ENCODE measurements around the gene GLI2. TPM values are rescaled to one million over a fixed set of nuclear protein-coding genes. Genes with fewer than 3 reads are reported as not detected.

The GLI2 gene
- total and polyA plus RNA-seq, 9 of the 15 experiments (the other 6 are each of a cell fraction or from before 2014, with no cell fraction given) = 0.24 TPM; not detected in 8

- DNase-seq (ENCODE audit: extremely low read depth in 1 of 4, low spot score in 3 of 4) (no peak), FAIRE-seq (no peak), ATAC-seq (no peak)
- Histone ChIP-seq H3K79me2 (ENCODE audit: control insufficient read depth, insufficient read depth, low read length) (no peaks in the 10 kb centered on the region), H3K27me3 (ENCODE audit: control insufficient read depth in 2 of 2, insufficient read depth in 2 of 2, low read length in 2 of 2) (peaks cover 19 to 91% of the 10 kb centered on the region in 2 experiments; a peak in 4 of 5 replicates), H3K27ac (ENCODE audit: extremely low read depth, low read depth, low read length) (no peak overlapping the region), H3K9me1 (ENCODE audit: control insufficient read depth, insufficient read depth, low read length) (no peaks in the 10 kb centered on the region), H3K4me1 (replicated peaks in 1 of 2; ENCODE audit: control insufficient read depth in 2 of 2, insufficient read depth in 2 of 2, low read length in 2 of 2) (no peaks in the 10 kb centered on the region), H3K36me3 (ENCODE audit: control insufficient read depth, insufficient read depth, low read length) (no peaks in the 10 kb centered on the region), H2AFZ (ENCODE audit: low read depth, low read length) (no peak overlapping the region), H3K4me3 (no peak overlapping the region), H3K9ac (ENCODE audit: insufficient read depth in 1 of 2, low read depth in 2 of 2, low read length in 2 of 2) (no peak overlapping the region), H4K20me1 (replicated peaks; ENCODE audit: control insufficient read depth, insufficient read depth, low read length) (peaks cover 11% of the 10 kb centered on the region; the same call in 1 of the 2 replicates), H3K9me3 (replicated peaks; ENCODE audit: control insufficient read depth, insufficient read depth, low read depth, low read length) (no peaks in the 10 kb centered on the region), H3K4me2 (ENCODE audit: insufficient read depth, low read length) (no peak overlapping the region)
- in situ Hi-C loops (cut with MboI) = no loop called here
- 0% methylated on average over 4 of the region's 4 CpGs for WGBS (ENCODE audit: insufficient coverage, low coverage, missing lambda C conversion rate)
- POLR2A ChIA-PET = interaction anchor here (1.3 kb wide), 1 partner anchor 11 kb away, joined by 3 read pairs; no protein-coding TSS in a partner anchor
- CTCF ChIA-PET (ENCODE audit: low intra/inter-chr PET ratio) = no interaction called here
- TF ChIP-seq CREM (IDR thresholded peaks at IDR 0.05; ENCODE audit: low read depth) (no peak), NBN (IDR thresholded peaks at IDR 0.05; ENCODE audit: low read depth) (no peak), RBM39 (optimal IDR thresholded peaks at IDR 0.05; ENCODE audit: low read depth, low read length) (no peak), ZBTB49 (CRISPR knock-in tag; IDR thresholded peaks at IDR 0.05; ENCODE audit: borderline replicate concordance) (no peak), ZFP1 (CRISPR knock-in tag; IDR thresholded peaks at IDR 0.05) (no peak), ZNF41 (CRISPR knock-in tag; conservative IDR thresholded peaks at IDR 0.05) (no peak), ZNF280B (CRISPR knock-in tag; IDR thresholded peaks at IDR 0.05) (no peak), SIRT6 (IDR thresholded peaks at IDR 0.05; ENCODE audit: low read depth, low read length) (no peak), ZNF511 (CRISPR knock-in tag; IDR thresholded peaks at IDR 0.05) (no peak), ZMIZ1 (IDR thresholded peaks at IDR 0.05; ENCODE audit: low read depth in 2 of 2, low read length in 2 of 2) (no peak), SNIP1 (IDR thresholded peaks at IDR 0.05; ENCODE audit: low read depth) (no peak), POLR2G (IDR thresholded peaks at IDR 0.05; ENCODE audit: low read depth, low read length) (no peak), MAFG (tag; conservative IDR thresholded peaks at IDR 0.05) (no peak)
- intact Hi-C loops (cut with micrococcal nuclease) = no loop called here
- no TSS peak for BruUV-seq (replicated peaks)
These were observed 34.5 kb downstream of the GLI2 start for GRCh38 chr2:120770176-120770575.

All from K562 (cell line).